Measurements from ENCODE around the gene SYNJ2BP.
"Not testable (repeated sequence)": the region's sequence is repeated elsewhere in the genome, so short reads cannot be mapped to it uniquely, and the experiment has no call there.

SYNJ2BP gene

DNA sequence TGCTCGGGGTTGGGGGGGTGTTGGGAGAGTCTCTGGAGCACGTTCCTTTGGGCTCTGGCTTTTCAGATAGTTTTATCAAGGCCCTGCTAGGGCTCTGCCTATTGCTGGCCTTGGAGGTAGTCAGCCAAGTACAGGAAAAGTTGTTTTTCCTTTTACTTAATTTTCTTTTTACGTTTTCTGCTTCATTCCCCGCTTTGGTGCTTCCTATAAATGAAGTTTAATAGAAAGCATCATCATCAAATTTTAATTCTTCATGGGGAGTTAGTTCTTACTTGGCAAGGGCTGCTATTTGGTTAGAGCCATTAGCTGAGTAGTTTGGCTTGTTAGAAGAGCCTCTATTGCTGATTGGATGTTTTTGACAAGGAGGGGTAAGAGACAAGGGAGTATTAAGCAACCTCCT is 20.0 kb upstream of the SYNJ2BP start:
- TF ChIP-seq, protein P1, sequence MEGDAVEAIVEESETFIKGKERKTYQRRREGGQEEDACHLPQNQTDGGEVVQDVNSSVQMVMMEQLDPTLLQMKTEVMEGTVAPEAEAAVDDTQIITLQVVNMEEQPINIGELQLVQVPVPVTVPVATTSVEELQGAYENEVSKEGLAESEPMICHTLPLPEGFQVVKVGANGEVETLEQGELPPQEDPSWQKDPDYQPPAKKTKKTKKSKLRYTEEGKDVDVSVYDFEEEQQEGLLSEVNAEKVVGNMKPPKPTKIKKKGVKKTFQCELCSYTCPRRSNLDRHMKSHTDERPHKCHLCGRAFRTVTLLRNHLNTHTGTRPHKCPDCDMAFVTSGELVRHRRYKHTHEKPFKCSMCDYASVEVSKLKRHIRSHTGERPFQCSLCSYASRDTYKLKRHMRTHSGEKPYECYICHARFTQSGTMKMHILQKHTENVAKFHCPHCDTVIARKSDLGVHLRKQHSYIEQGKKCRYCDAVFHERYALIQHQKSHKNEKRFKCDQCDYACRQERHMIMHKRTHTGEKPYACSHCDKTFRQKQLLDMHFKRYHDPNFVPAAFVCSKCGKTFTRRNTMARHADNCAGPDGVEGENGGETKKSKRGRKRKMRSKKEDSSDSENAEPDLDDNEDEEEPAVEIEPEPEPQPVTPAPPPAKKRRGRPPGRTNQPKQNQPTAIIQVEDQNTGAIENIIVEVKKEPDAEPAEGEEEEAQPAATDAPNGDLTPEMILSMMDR (IDR thresholded peaks at IDR 0.05; ENCODE audit: insufficient read depth, low read depth, low read length, missing control alignments): no peak
- DNase-seq (ENCODE audit: low read depth): no peak
- no peak overlapping the region for H3K4me3 ChIP-seq (ENCODE audit: low read length)

DNA sequence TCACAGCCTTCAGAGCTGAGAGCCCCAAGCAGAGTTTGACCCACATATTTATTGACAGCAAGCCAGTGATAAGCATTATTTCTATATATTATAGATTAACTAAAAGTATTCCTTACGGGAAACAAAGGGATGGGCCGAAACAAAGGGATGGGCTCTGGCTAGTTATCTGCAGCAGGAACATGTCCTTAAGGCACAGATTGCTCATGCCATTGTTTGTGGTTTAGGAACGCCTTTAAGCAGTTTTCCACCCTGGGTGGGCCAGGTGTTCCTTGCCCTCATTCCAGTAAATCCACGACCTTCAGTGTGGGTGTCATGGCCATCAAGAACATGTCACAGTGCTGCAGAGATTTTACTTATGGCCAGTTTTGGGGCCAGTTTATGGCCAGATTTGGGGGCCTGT is 9.7 kb upstream of the SYNJ2BP start:
- H3K4me3 ChIP-seq (ENCODE audit: low read length): not testable (repeated sequence)

DNA sequence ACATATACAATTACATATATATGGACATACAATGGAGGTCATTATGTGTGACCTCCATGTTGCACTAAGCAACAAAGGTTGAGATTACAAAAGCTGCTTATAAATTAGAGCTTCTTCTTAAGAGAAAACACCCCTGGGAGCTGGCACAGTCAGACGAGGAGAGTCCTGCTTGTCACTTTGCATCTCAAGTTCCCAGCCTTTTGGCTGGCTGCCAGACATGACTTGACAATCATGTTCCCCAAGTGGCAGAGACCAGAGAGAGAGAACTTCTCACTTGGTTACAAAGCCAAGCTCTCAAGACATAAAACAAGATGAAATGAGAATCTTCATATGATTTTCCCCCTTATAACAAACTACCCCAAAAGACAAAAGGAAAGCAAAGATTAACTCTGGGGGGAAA is 8.5 kb upstream of the SYNJ2BP start:
- H3K4me3 ChIP-seq (ENCODE audit: low read length): no peak overlapping the region
- TF ChIP-seq, protein P1 (IDR thresholded peaks at IDR 0.05; ENCODE audit: insufficient read depth, low read depth, low read length, missing control alignments): no peak
- no peak for DNase-seq (ENCODE audit: low read depth)

More for the DNA sequence above, 9.7 kb upstream of the SYNJ2BP start:
- DNase-seq (ENCODE audit: low read depth): not testable (repeated sequence)

DNA sequence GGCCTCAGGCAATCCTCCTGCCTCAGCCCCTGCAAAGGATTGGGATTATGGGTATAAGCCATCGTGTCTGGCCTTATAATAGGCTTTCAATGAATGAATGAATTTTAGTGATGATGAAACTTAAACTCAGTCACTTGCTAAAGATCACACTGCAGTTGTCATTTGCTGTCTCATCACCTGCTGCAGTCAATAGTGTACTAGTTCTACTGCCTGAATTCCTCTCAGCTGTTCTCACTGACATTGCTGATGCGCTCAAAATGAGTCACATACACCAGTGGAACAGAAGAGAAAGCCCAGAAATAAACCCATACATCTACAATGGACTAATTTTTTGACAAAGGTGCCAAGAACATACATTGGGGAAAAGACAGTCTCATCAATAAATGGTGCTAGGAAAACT is 5.6 kb upstream of the SYNJ2BP start:
- DNase-seq (ENCODE audit: low read depth): peak; percentile 53
- TF ChIP-seq, protein P1 (IDR thresholded peaks at IDR 0.05; ENCODE audit: insufficient read depth, low read depth, low read length, missing control alignments): no peak
- no peak overlapping the region for H3K4me3 ChIP-seq (ENCODE audit: low read length)

DNA sequence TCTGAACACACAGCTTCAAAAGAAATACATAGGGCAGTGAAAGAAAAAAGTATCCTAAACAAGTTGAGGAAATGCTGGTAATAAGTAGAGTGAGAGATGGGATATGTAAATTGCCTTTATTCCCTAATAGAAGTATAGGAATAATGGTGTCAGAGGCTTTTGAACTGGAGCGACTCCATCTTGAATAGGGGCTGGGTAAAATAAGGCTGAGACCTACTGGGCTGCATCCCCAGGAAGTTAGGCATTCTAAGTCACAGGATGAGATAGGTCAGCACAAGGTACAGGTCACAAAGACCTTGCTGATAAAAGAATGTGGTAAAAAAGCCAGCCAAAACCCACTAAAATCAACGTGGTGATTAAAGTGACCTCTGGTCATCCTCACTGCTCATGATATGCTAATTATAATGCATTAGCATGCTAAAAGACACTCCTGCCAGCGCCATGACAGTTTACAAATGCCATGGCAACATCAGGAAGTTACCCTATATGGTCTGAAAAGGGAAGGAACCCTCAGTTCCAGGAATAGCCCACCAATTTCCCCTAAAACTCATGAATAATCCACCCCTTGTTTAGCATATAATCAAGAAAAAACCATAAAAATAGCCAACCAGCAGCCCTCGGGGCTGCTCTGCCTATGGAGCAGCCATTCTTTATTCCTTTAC is 2.5 kb upstream of the SYNJ2BP start:
- DNase-seq (ENCODE audit: low read depth); H3K4me3 ChIP-seq (ENCODE audit: low read length): not testable (repeated sequence)

DNA sequence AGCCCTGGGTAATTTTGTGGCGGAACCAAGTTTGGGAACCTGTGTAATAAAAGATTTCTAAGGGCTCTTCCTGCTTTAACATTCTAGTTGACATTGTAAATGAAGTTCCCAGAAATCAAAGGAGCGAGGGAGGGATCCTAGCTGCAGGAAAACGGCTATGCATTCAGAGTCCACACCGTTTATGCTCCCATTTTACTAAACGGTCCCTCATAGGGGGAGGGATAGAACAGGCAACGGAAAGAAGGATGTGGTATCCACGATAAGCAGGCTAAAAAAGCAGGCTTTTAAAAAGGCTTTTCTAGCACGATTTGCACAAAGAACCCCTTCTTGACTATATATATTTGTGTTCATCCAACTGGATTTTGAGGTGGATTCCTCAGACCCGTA is 559 bp downstream of the SYNJ2BP start:
- H3K4me3 ChIP-seq (ENCODE audit: low read length): peak overlapping the region; percentile 62
- TF ChIP-seq, protein P1 (IDR thresholded peaks at IDR 0.05; ENCODE audit: insufficient read depth, low read depth, low read length, missing control alignments): no peak
- peak; percentile 10 for DNase-seq (ENCODE audit: low read depth)

DNA sequence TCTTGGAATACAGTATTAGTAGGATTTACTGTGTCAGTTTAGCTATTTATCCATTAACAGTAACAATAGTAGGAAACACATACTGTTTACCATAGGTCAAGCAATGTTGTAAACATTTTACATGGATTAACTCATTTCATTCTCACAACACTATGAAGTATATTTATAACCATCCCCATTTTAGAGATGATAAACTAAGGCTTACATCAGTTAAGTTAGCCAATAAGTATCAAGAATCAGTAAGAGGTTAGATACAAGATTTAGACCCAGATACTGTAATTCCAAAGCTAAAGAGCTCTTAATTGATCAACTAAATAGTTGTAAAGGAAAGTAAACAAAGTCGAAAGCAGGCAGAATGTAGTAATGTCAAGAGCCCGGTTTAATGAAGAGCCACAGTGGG is 1.1 kb downstream of the SYNJ2BP start:
- DNase-seq (ENCODE audit: low read depth): no peak
- TF ChIP-seq, protein P1 (IDR thresholded peaks at IDR 0.05; ENCODE audit: insufficient read depth, low read depth, low read length, missing control alignments): no peak
- peak overlapping the region; percentile 62 for H3K4me3 ChIP-seq (ENCODE audit: low read length)

DNA sequence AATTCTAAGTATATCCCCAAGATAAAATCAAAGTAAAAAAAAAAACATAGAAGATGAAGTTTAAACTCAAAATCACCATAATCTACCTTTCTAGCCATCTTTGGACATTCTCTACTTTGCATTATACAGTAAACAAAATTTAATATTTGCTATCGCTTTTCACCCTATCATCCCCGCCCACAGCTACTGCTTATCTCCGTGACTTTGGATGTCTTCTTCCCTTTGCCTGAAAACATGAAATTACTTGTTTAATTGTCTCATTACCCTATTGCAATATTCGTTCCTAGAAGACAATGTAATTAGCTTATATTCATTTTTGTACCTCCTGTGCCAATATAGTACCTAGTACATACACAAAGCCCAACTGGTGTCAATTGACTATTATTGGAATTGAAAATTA is 9.3 kb downstream of the SYNJ2BP start:
- no peak for DNase-seq (ENCODE audit: low read depth)
- TF ChIP-seq, protein P1 (IDR thresholded peaks at IDR 0.05; ENCODE audit: insufficient read depth, low read depth, low read length, missing control alignments): no peak
- H3K4me3 ChIP-seq (ENCODE audit: low read length): no peak overlapping the region

DNA sequence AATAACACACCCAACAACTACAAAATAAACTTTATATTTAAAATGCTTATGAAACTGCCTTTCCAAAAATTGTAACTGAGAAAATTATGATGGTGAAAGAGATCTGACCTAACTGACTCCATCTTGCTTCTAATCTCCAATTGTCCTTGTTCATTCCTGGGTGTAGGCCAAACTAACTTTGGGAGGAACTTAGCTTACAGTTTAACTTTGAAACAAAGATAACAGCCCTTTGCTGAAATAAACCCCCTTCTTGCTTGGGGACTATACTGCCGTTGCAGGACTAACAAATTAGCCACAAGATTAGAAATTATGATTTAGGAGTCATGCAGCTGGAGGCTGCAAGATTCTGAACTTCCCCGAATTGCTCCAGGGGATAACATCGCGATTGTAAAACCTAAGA is 10.7 kb downstream of the SYNJ2BP start:
- not testable (repeated sequence) for H3K4me3 ChIP-seq (ENCODE audit: low read length); DNase-seq (ENCODE audit: low read depth)

DNA sequence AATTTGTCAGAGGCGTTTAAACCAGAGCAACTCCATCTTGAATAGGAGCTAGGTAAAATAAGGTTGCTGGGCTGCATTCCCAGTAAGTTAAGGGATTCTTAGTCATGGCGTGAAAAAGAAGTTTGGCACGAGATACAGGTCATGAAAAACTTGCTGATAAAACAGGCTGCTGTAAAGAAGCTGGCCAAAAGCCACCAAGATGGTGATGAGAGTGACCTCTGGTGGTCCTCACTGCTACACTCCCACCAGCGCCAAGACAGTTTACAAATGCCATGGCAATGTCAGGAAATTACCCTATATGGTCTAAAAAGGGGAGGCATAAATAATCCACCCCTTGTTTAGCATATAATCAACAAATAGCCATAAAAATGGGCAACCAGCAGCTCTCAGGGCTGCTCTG is 13.6 kb downstream of the SYNJ2BP start:
- H3K4me3 ChIP-seq (ENCODE audit: low read length): not testable (repeated sequence)
- peak; percentile 73 for DNase-seq (ENCODE audit: low read depth)

Measured in epithelial cell of esophagus (primary cell).